ENCODE data around the gene MPG.

- TF ChIP-seq, protein P1, sequence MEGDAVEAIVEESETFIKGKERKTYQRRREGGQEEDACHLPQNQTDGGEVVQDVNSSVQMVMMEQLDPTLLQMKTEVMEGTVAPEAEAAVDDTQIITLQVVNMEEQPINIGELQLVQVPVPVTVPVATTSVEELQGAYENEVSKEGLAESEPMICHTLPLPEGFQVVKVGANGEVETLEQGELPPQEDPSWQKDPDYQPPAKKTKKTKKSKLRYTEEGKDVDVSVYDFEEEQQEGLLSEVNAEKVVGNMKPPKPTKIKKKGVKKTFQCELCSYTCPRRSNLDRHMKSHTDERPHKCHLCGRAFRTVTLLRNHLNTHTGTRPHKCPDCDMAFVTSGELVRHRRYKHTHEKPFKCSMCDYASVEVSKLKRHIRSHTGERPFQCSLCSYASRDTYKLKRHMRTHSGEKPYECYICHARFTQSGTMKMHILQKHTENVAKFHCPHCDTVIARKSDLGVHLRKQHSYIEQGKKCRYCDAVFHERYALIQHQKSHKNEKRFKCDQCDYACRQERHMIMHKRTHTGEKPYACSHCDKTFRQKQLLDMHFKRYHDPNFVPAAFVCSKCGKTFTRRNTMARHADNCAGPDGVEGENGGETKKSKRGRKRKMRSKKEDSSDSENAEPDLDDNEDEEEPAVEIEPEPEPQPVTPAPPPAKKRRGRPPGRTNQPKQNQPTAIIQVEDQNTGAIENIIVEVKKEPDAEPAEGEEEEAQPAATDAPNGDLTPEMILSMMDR (IDR thresholded peaks at IDR 0.05; ENCODE audit: low read depth, low read length, missing input control): no peak
- no peak for TF ChIP-seq GABPA (IDR thresholded peaks at IDR 0.05 in 1 of 2, conservative IDR thresholded peaks at IDR 0.05 in 1 of 2)
- TF ChIP-seq, protein P2, sequence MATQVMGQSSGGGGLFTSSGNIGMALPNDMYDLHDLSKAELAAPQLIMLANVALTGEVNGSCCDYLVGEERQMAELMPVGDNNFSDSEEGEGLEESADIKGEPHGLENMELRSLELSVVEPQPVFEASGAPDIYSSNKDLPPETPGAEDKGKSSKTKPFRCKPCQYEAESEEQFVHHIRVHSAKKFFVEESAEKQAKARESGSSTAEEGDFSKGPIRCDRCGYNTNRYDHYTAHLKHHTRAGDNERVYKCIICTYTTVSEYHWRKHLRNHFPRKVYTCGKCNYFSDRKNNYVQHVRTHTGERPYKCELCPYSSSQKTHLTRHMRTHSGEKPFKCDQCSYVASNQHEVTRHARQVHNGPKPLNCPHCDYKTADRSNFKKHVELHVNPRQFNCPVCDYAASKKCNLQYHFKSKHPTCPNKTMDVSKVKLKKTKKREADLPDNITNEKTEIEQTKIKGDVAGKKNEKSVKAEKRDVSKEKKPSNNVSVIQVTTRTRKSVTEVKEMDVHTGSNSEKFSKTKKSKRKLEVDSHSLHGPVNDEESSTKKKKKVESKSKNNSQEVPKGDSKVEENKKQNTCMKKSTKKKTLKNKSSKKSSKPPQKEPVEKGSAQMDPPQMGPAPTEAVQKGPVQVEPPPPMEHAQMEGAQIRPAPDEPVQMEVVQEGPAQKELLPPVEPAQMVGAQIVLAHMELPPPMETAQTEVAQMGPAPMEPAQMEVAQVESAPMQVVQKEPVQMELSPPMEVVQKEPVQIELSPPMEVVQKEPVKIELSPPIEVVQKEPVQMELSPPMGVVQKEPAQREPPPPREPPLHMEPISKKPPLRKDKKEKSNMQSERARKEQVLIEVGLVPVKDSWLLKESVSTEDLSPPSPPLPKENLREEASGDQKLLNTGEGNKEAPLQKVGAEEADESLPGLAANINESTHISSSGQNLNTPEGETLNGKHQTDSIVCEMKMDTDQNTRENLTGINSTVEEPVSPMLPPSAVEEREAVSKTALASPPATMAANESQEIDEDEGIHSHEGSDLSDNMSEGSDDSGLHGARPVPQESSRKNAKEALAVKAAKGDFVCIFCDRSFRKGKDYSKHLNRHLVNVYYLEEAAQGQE (IDR thresholded peaks at IDR 0.05): no peak
- TF ChIP-seq EGR1 (IDR thresholded peaks at IDR 0.05; ENCODE audit: low read depth in 2 of 2): no peak
- TF ChIP-seq RXRA (IDR thresholded peaks at IDR 0.05): no peak
- TF ChIP-seq RAD21 (IDR thresholded peaks at IDR 0.05): no peak
- TF ChIP-seq YY1 (IDR thresholded peaks at IDR 0.05): no peak
- TF ChIP-seq SP1 (IDR thresholded peaks at IDR 0.05): no peak
- no peak for TF ChIP-seq MAX (IDR thresholded peaks at IDR 0.05)
- TF ChIP-seq TAF1 (conservative IDR thresholded peaks at IDR 0.05): no peak
- no peak for TF ChIP-seq NR2F2 (IDR thresholded peaks at IDR 0.05)
- TF ChIP-seq JUND (IDR thresholded peaks at IDR 0.05): no peak
- TF ChIP-seq, protein P3, sequence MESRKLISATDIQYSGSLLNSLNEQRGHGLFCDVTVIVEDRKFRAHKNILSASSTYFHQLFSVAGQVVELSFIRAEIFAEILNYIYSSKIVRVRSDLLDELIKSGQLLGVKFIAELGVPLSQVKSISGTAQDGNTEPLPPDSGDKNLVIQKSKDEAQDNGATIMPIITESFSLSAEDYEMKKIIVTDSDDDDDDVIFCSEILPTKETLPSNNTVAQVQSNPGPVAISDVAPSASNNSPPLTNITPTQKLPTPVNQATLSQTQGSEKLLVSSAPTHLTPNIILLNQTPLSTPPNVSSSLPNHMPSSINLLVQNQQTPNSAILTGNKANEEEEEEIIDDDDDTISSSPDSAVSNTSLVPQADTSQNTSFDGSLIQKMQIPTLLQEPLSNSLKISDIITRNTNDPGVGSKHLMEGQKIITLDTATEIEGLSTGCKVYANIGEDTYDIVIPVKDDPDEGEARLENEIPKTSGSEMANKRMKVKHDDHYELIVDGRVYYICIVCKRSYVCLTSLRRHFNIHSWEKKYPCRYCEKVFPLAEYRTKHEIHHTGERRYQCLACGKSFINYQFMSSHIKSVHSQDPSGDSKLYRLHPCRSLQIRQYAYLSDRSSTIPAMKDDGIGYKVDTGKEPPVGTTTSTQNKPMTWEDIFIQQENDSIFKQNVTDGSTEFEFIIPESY (IDR thresholded peaks at IDR 0.05): no peak
These were observed 11.6 kb downstream of the MPG start for GRCh38 chr16:89391-90302.

All from liver (tissue), 3 donors.